WTC11 (cell line): ENCODE measurements around the gene KCND3. TPM values are rescaled to one million over a fixed set of nuclear protein-coding genes. Genes with fewer than 3 reads are reported as not detected.

Experiments used
- ATAC-seq: fragments of 200-7000 bp; cut with Tn5 transposase; 2 replicates; pipeline ENCODE4 v1.10.0; 2021; ENCODE audit warnings: mild to moderate bottlenecking, moderate library complexity
- CTCF ChIA-PET: fragments of 300-600 bp; sonication (Branson Sonifier 250); formaldehyde crosslinking; loops from one replicate; lab custom pipeline; 2021; ENCODE audit warnings: antibody characterized with exemption; lab: Charles Lee
- POLR2A ChIA-PET: fragments of 350-600 bp; sonication (Branson Sonifier 250); formaldehyde crosslinking; loops from one replicate; lab custom pipeline; 2021; ENCODE audit warnings: antibody characterized with exemption; lab: Charles Lee
- DNase-seq: peaks from one replicate; pipeline ENCODE4 v3.0.0; 2021; ENCODE audit warnings: low spot score
- H3K27ac Mint-ChIP-seq: 2 replicates; pipeline ENCODE4 v1.8.0; 2021; ENCODE audit warnings: mixed read lengths
- H3K27me3 Mint-ChIP-seq: 2 replicates; pipeline ENCODE4 v1.8.0; 2021; ENCODE audit warnings: low read depth, mild to moderate bottlenecking, moderate library complexity, mixed read lengths
- H3K36me3 Mint-ChIP-seq: 2 replicates; pipeline ENCODE4 v1.8.0; 2021; ENCODE audit warnings: mixed read lengths
- H3K4me1 Mint-ChIP-seq: 2 replicates; pipeline ENCODE4 v1.8.0; 2022; ENCODE audit warnings: mixed read lengths
- H3K4me3 Mint-ChIP-seq: 2 replicates; pipeline ENCODE4 v1.8.0; 2021; ENCODE audit warnings: mild to moderate bottlenecking, moderate library complexity, mixed read lengths
- H3K9me3 Mint-ChIP-seq: 2 replicates; pipeline ENCODE4 v1.8.0; 2021; ENCODE audit warnings: mixed read lengths
- CREM ChIP-seq: sonication (generic); formaldehyde crosslinking; IDR thresholded peaks from 2 replicates; pipeline ENCODE4 v1.8.1; 2022; ENCODE audit warnings: mild to moderate bottlenecking, missing genetic modification reagents, moderate library complexity
- ESRRA ChIP-seq: sonication (generic); formaldehyde crosslinking; IDR thresholded peaks from 2 replicates; pipeline ENCODE4 v1.8.1; 2022; ENCODE audit warnings: mild to moderate bottlenecking, missing genetic modification reagents, borderline replicate concordance
- ETV6 ChIP-seq: sonication (generic); formaldehyde crosslinking; IDR thresholded peaks from 2 replicates; pipeline ENCODE4 v1.8.1; 2022; ENCODE audit warnings: mild to moderate bottlenecking, missing genetic modification reagents
- FOXP1 ChIP-seq: sonication (generic); formaldehyde crosslinking; IDR thresholded peaks from 2 replicates; pipeline ENCODE4 v1.8.0; 2022; ENCODE audit warnings: missing genetic modification reagents, mild to moderate bottlenecking, moderate library complexity, borderline replicate concordance
- JAZF1 ChIP-seq: fragments of 250-450 bp; sonication (Bioruptor Pico); IDR thresholded peaks from 2 replicates; pipeline ENCODE4 v1.9.0; 2021; ENCODE audit warnings: moderate library complexity, mild to moderate bottlenecking, inconsistent platforms
- KAT7 ChIP-seq: sonication (generic); formaldehyde crosslinking; IDR thresholded peaks from 2 replicates; pipeline ENCODE4 v1.8.1; 2023; ENCODE audit warnings: missing genetic modification reagents, mild to moderate bottlenecking, borderline replicate concordance
- NFYB ChIP-seq: sonication (generic); formaldehyde crosslinking; conservative IDR thresholded peaks from 2 replicates; pipeline ENCODE4 v1.8.0; 2022; ENCODE audit warnings: low read depth, missing genetic modification reagents
- NR1H2 ChIP-seq: sonication (generic); formaldehyde crosslinking; IDR thresholded peaks from 2 replicates; pipeline ENCODE4 v1.9.0; 2021; ENCODE audit warnings: mild to moderate bottlenecking, moderate library complexity, missing genetic modification reagents
- SMAD3 ChIP-seq: sonication (generic); formaldehyde crosslinking; IDR thresholded peaks from 2 replicates; pipeline ENCODE4 v1.8.0; 2022; ENCODE audit warnings: missing genetic modification reagents, mild to moderate bottlenecking, borderline replicate concordance
- SOX15 ChIP-seq: fragments of 250-450 bp; sonication (Bioruptor Pico); IDR thresholded peaks from 2 replicates; pipeline ENCODE4 v1.9.0; 2021; ENCODE audit warnings: mild to moderate bottlenecking
- SP1 ChIP-seq: sonication (generic); formaldehyde crosslinking; conservative IDR thresholded peaks from 2 replicates; pipeline ENCODE4 v1.8.1; 2022; ENCODE audit warnings: missing genetic modification reagents
- TP53 ChIP-seq: sonication (generic); formaldehyde crosslinking; IDR thresholded peaks from 2 replicates; pipeline ENCODE4 v1.8.1; 2023; ENCODE audit warnings: mild to moderate bottlenecking, missing genetic modification reagents
- total RNA-seq: library from RNA; stranded (reverse); gene quantifications from 3 replicates; pipeline ENCODE4 v1.2.3, GENCODE V29; 2021
- TF ChIP-seq, protein P1 (sequence below): sonication (generic); formaldehyde crosslinking; IDR thresholded peaks from 2 replicates; pipeline ENCODE4 v1.8.1; 2023; ENCODE audit warnings: mild to moderate bottlenecking, missing genetic modification reagents, moderate library complexity
- TF ChIP-seq, protein P2 (sequence below): sonication (generic); formaldehyde crosslinking; IDR thresholded peaks from 2 replicates; pipeline ENCODE4 v1.8.1; 2023; ENCODE audit warnings: mild to moderate bottlenecking, moderate library complexity, missing genetic modification reagents
- TF ChIP-seq, protein P3 (sequence below): fragments of 250-450 bp; sonication (Bioruptor Pico); IDR thresholded peaks from 2 replicates; pipeline ENCODE4 v2.1.2; 2022; ENCODE audit warnings: mild to moderate bottlenecking, moderate library complexity
- TF ChIP-seq, protein P4 (sequence below): sonication (generic); formaldehyde crosslinking; IDR thresholded peaks from 2 replicates; pipeline ENCODE4 v1.8.1; 2023; ENCODE audit warnings: mild to moderate bottlenecking, missing genetic modification reagents, moderate library complexity
- TF ChIP-seq, protein P5 (sequence below): sonication (generic); formaldehyde crosslinking; IDR thresholded peaks from 2 replicates; pipeline ENCODE4 v1.8.0; 2023; ENCODE audit warnings: mild to moderate bottlenecking, missing genetic modification reagents
- TF ChIP-seq, protein P6 (sequence below): fragments of 250-450 bp; sonication (Bioruptor Pico); conservative IDR thresholded peaks from 2 replicates; pipeline ENCODE4 v1.9.0; 2021; ENCODE audit warnings: mild to moderate bottlenecking
- TF ChIP-seq, protein P7 (sequence below): sonication (generic); formaldehyde crosslinking; IDR thresholded peaks from 2 replicates; pipeline ENCODE4 v1.8.0; 2023; ENCODE audit warnings: missing genetic modification reagents, mild to moderate bottlenecking, borderline replicate concordance
- TF ChIP-seq, protein P8 (sequence below): sonication (generic); formaldehyde crosslinking; IDR thresholded peaks from 2 replicates; pipeline ENCODE4 v1.8.0; 2022; ENCODE audit warnings: mild to moderate bottlenecking, missing genetic modification reagents

Gene KCND3
- total RNA-seq, 1 experiment from 2014 or later, result 0.35 TPM

DNA sequence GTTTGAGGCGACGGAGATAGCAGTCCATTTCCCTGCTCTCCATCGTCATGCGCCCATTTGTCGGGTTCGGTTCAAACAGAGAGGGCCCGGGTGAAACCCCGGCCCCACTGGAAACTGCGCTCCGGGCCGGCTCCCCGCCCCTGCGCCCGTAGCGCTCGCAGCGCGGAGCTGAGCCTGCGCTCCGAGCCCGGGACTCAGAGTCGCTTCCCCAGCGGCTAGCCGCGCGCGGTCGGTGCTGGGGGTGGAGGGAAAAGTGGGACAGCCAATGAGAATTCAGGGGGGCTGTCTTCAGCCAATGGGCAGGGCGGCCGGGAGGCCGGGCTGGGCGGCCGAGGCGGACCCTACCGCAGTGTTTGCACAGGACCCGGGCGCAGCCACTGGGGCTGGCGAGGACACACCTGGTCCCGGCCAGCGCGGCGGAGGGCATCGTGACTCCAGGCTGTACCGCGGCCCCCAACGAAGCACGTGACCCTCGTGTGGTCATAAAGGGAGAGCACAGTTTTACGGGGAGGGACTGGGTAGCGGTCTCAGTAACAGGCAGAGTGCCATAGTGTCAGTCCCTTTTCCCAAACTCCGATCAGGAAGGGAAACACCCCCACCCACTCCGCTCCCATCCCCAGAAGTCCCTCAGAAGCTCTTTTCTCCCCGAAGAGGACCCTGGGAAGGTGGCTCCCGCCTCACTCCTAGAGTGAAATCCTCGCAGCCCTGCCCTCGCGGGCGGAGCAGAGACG lies 250.1 kb downstream of the KCND3 start, which contains the start of gene INKA2:
Gene INKA2, minus strand, starts transcription at position 202 of the 731 bp plus-strand sequence. Its CDS starts 153 bp downstream, at position 49.
- H3K4me1 Mint-ChIP-seq, result peaks cover 15% of the 10 kb centered on the region
- ATAC-seq (peak; percentile 75), DNase-seq (peak; percentile 95)
- POLR2A ChIA-PET, result interaction anchor here (0.6 to 1.9 kb wide), 7 partner anchors 11 to 1404 kb away, joined by 3 to 6 read pairs (median 4); partner anchors contain the start of gene DDX20
- H3K27me3 Mint-ChIP-seq, result peaks cover 23% of the 10 kb centered on the region
- H3K36me3 Mint-ChIP-seq, result no peaks in the 10 kb centered on the region
- CTCF ChIA-PET, result interaction anchor here (0.8 to 7.7 kb wide), 14 partner anchors 9 to 290 kb away, joined by 3 to 78 read pairs (median 6); partner anchors contain the start of genes ATP5PB and WDR77
- H3K27ac Mint-ChIP-seq, result peak within 1 kb of the TSS; percentile 99
- H3K4me3 Mint-ChIP-seq, result no peak within 1 kb of the TSS
- H3K9me3 Mint-ChIP-seq, result no peaks in the 10 kb centered on the region
- TF ChIP-seq KAT7 (no peak), NFYB (peak; percentile 91), SP1 (CRISPR knock-in tag) (peak; percentile 56; the same call in 1 of the 2 replicates), NR1H2 (no peak; the same call in 1 of the 2 replicates), ESRRA (CRISPR knock-in tag) (peak; percentile 37; the same call in 1 of the 2 replicates), FOXP1 (CRISPR knock-in tag) (peak; percentile 65; the same call in 1 of the 2 replicates), CREM (CRISPR knock-in tag) (0 out of 2 replicates have a peak, but pooled peaks have one; percentile 21), JAZF1 (CRISPR knock-in tag) (no peak), TP53 (no peak; the same call in 1 of the 2 replicates), SOX15 (CRISPR knock-in tag) (no peak), ETV6 (peak; percentile 26; the same call in 1 of the 2 replicates), SMAD3 (CRISPR knock-in tag) (peak; percentile 71; the same call in 1 of the 2 replicates)
- TF ChIP-seq, protein P1, sequence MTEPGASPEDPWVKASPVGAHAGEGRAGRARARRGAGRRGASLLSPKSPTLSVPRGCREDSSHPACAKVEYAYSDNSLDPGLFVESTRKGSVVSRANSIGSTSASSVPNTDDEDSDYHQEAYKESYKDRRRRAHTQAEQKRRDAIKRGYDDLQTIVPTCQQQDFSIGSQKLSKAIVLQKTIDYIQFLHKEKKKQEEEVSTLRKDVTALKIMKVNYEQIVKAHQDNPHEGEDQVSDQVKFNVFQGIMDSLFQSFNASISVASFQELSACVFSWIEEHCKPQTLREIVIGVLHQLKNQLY (CRISPR knock-in tag), result no peak
- TF ChIP-seq, protein P2, sequence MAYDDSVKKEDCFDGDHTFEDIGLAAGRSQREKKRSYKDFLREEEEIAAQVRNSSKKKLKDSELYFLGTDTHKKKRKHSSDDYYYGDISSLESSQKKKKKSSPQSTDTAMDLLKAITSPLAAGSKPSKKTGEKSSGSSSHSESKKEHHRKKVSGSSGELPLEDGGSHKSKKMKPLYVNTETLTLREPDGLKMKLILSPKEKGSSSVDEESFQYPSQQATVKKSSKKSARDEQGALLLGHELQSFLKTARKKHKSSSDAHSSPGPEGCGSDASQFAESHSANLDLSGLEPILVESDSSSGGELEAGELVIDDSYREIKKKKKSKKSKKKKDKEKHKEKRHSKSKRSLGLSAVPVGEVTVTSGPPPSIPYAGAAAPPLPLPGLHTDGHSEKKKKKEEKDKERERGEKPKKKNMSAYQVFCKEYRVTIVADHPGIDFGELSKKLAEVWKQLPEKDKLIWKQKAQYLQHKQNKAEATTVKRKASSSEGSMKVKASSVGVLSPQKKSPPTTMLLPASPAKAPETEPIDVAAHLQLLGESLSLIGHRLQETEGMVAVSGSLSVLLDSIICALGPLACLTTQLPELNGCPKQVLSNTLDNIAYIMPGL (CRISPR knock-in tag), result no peak
- TF ChIP-seq, protein P3, sequence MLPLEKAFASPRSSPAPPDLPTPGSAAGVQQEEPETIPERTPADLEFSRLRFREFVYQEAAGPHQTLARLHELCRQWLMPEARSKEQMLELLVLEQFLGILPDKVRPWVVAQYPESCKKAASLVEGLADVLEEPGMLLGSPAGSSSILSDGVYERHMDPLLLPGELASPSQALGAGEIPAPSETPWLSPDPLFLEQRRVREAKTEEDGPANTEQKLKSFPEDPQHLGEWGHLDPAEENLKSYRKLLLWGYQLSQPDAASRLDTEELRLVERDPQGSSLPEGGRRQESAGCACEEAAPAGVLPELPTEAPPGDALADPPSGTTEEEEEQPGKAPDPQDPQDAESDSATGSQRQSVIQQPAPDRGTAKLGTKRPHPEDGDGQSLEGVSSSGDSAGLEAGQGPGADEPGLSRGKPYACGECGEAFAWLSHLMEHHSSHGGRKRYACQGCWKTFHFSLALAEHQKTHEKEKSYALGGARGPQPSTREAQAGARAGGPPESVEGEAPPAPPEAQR (CRISPR knock-in tag), result no peak
- TF ChIP-seq, protein P4, sequence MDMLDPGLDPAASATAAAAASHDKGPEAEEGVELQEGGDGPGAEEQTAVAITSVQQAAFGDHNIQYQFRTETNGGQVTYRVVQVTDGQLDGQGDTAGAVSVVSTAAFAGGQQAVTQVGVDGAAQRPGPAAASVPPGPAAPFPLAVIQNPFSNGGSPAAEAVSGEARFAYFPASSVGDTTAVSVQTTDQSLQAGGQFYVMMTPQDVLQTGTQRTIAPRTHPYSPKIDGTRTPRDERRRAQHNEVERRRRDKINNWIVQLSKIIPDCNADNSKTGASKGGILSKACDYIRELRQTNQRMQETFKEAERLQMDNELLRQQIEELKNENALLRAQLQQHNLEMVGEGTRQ (CRISPR knock-in tag), result peak; percentile 84
- TF ChIP-seq, protein P5, sequence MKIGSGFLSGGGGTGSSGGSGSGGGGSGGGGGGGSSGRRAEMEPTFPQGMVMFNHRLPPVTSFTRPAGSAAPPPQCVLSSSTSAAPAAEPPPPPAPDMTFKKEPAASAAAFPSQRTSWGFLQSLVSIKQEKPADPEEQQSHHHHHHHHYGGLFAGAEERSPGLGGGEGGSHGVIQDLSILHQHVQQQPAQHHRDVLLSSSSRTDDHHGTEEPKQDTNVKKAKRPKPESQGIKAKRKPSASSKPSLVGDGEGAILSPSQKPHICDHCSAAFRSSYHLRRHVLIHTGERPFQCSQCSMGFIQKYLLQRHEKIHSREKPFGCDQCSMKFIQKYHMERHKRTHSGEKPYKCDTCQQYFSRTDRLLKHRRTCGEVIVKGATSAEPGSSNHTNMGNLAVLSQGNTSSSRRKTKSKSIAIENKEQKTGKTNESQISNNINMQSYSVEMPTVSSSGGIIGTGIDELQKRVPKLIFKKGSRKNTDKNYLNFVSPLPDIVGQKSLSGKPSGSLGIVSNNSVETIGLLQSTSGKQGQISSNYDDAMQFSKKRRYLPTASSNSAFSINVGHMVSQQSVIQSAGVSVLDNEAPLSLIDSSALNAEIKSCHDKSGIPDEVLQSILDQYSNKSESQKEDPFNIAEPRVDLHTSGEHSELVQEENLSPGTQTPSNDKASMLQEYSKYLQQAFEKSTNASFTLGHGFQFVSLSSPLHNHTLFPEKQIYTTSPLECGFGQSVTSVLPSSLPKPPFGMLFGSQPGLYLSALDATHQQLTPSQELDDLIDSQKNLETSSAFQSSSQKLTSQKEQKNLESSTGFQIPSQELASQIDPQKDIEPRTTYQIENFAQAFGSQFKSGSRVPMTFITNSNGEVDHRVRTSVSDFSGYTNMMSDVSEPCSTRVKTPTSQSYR (CRISPR knock-in tag), result 0 out of 2 replicates have a peak, but pooled peaks have one; percentile 18
- TF ChIP-seq, protein P6, sequence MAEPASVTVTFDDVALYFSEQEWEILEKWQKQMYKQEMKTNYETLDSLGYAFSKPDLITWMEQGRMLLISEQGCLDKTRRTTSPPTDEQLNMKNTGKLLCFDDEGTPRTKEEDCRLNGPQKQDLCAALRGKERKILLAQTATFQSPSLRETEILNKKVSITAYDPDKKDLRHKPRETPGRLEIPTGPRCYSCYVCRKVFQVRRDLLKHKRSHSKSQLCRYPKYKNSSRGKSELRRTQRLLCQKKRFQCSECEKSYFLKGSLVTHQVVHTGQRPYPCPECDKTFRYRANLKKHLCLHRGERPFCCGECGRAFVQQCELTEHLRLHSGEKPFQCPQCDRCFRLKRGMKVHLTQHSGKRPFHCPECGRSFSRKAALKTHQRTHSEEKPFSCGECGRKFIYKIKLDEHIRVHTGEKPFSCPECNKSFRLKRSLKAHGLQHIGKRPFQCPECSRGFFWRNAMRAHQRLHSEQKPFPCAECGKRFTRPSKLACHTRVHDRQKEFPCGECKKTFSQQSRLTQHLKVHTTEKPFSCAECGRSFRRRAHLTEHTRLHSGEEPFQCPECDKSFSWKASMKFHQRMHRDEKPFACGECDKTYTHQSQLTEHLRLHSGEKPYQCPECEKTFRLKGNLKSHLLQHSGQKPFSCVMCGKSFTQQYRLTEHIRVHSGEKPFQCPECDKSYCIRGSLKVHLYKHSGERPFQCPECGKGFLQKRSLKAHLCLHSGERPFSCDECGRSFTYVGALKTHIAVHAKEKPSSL (CRISPR knock-in tag), result no peak
- TF ChIP-seq, protein P7, sequence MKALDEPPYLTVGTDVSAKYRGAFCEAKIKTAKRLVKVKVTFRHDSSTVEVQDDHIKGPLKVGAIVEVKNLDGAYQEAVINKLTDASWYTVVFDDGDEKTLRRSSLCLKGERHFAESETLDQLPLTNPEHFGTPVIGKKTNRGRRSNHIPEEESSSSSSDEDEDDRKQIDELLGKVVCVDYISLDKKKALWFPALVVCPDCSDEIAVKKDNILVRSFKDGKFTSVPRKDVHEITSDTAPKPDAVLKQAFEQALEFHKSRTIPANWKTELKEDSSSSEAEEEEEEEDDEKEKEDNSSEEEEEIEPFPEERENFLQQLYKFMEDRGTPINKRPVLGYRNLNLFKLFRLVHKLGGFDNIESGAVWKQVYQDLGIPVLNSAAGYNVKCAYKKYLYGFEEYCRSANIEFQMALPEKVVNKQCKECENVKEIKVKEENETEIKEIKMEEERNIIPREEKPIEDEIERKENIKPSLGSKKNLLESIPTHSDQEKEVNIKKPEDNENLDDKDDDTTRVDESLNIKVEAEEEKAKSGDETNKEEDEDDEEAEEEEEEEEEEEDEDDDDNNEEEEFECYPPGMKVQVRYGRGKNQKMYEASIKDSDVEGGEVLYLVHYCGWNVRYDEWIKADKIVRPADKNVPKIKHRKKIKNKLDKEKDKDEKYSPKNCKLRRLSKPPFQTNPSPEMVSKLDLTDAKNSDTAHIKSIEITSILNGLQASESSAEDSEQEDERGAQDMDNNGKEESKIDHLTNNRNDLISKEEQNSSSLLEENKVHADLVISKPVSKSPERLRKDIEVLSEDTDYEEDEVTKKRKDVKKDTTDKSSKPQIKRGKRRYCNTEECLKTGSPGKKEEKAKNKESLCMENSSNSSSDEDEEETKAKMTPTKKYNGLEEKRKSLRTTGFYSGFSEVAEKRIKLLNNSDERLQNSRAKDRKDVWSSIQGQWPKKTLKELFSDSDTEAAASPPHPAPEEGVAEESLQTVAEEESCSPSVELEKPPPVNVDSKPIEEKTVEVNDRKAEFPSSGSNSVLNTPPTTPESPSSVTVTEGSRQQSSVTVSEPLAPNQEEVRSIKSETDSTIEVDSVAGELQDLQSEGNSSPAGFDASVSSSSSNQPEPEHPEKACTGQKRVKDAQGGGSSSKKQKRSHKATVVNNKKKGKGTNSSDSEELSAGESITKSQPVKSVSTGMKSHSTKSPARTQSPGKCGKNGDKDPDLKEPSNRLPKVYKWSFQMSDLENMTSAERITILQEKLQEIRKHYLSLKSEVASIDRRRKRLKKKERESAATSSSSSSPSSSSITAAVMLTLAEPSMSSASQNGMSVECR (CRISPR knock-in tag), result 0 out of 2 replicates have a peak, but pooled peaks have one; percentile 60
- TF ChIP-seq, protein P8, sequence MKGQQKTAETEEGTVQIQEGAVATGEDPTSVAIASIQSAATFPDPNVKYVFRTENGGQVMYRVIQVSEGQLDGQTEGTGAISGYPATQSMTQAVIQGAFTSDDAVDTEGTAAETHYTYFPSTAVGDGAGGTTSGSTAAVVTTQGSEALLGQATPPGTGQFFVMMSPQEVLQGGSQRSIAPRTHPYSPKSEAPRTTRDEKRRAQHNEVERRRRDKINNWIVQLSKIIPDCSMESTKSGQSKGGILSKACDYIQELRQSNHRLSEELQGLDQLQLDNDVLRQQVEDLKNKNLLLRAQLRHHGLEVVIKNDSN (CRISPR knock-in tag), result peak; percentile 84
